ENCODE measurements around the gene QSER1.

DNA sequence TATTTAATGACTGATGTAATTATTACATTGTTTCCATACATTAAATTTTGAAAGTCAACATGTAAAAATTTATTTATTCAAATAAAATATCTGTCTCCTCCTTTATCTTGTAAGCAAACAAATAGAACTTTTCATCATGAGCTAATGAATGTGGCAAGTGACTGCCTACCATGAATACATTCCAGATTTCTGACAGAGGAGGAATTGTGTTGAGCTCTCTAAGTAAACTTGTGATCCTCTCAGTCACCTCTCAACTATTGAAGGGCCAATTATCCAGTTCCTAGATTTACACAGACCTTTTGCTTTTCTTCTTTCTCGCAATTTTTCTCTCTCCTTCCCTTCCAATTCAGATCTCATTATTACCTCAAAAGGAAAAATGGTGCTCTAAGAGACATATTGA, 41.4 kb upstream of the QSER1 start:
- TF ChIP-seq, protein P1, sequence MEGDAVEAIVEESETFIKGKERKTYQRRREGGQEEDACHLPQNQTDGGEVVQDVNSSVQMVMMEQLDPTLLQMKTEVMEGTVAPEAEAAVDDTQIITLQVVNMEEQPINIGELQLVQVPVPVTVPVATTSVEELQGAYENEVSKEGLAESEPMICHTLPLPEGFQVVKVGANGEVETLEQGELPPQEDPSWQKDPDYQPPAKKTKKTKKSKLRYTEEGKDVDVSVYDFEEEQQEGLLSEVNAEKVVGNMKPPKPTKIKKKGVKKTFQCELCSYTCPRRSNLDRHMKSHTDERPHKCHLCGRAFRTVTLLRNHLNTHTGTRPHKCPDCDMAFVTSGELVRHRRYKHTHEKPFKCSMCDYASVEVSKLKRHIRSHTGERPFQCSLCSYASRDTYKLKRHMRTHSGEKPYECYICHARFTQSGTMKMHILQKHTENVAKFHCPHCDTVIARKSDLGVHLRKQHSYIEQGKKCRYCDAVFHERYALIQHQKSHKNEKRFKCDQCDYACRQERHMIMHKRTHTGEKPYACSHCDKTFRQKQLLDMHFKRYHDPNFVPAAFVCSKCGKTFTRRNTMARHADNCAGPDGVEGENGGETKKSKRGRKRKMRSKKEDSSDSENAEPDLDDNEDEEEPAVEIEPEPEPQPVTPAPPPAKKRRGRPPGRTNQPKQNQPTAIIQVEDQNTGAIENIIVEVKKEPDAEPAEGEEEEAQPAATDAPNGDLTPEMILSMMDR (IDR thresholded peaks at IDR 0.05): no peak
- no peak for TF ChIP-seq POLR2A (IDR thresholded peaks at IDR 0.05)

Data from uterus (tissue), 2 donors.